WERI-Rb-1 (cell line): ENCODE results near the gene ANGEL2.
A peak's percentile ranks its signal among the peaks of the same experiment; 100 is the strongest.

Experiments
- DNase-seq: peaks from one replicate; pipeline ENCODE4 v3.0.0-alpha.2; 2020
- H3K27ac ChIP-seq: fragments of 250-450 bp; sonication (Bioruptor Pico); 2 replicates; pipeline ENCODE4 v1.5.1; 2020; ENCODE audit warnings: mild to moderate bottlenecking, moderate library complexity
- H3K27me3 ChIP-seq: fragments of 250-450 bp; sonication (Bioruptor Pico); 2 replicates; pipeline ENCODE4 v1.5.1; 2021; ENCODE audit warnings: mild to moderate bottlenecking, low read depth, moderate library complexity; ENCODE audit not compliant: insufficient read depth, severe bottlenecking
- H3K36me3 ChIP-seq: fragments of 250-450 bp; sonication (Bioruptor Pico); 2 replicates; pipeline ENCODE4 v1.5.1; 2020; ENCODE audit warnings: mild to moderate bottlenecking, moderate library complexity
- H3K4me3 ChIP-seq: 2 replicates; pipeline ENCODE4 v1.5.1; 2011; ENCODE audit warnings: low read depth, mild to moderate bottlenecking, control low read depth, low read length
- H3K9me3 ChIP-seq: fragments of 250-450 bp; sonication (Bioruptor Pico); 2 replicates; pipeline ENCODE4 v1.5.1; 2021; ENCODE audit warnings: mild to moderate bottlenecking, moderate library complexity; ENCODE audit not compliant: severe bottlenecking
- CTCF ChIP-seq: IDR thresholded peaks from 2 replicates; pipeline ENCODE4 v1.5.1; 2011; ENCODE audit warnings: low read depth, mild to moderate bottlenecking, control low read depth, inconsistent platforms, low read length

Gene ANGEL2

GRCh38 chr1:212981025-212981495 lies 34.6 kb downstream of the ANGEL2 start:
- DNase-seq, result no peak
- TF ChIP-seq CTCF, result no peak
- H3K9me3 ChIP-seq, result no peaks in the 10 kb centered on the region
- H3K27me3 ChIP-seq, result no peaks in the 10 kb centered on the region
- peaks cover 5% of the 10 kb centered on the region for H3K36me3 ChIP-seq
- peak overlapping the region; percentile 49 for H3K27ac ChIP-seq
- no peak overlapping the region for H3K4me3 ChIP-seq

- H3K9me3 ChIP-seq, result no peaks in the 10 kb centered on the region
- no peak overlapping the region for H3K27ac ChIP-seq
- peak; percentile 24; the same call in 1 of the 2 replicates for TF ChIP-seq CTCF
- DNase-seq, result no peak
- no peaks in the 10 kb centered on the region for H3K27me3 ChIP-seq
- no peak overlapping the region for H3K4me3 ChIP-seq
- H3K36me3 ChIP-seq, result peaks cover 11% of the 10 kb centered on the region
Observed at GRCh38 chr1:212980123-212980785, 35.4 kb downstream of the ANGEL2 start.

DNA sequence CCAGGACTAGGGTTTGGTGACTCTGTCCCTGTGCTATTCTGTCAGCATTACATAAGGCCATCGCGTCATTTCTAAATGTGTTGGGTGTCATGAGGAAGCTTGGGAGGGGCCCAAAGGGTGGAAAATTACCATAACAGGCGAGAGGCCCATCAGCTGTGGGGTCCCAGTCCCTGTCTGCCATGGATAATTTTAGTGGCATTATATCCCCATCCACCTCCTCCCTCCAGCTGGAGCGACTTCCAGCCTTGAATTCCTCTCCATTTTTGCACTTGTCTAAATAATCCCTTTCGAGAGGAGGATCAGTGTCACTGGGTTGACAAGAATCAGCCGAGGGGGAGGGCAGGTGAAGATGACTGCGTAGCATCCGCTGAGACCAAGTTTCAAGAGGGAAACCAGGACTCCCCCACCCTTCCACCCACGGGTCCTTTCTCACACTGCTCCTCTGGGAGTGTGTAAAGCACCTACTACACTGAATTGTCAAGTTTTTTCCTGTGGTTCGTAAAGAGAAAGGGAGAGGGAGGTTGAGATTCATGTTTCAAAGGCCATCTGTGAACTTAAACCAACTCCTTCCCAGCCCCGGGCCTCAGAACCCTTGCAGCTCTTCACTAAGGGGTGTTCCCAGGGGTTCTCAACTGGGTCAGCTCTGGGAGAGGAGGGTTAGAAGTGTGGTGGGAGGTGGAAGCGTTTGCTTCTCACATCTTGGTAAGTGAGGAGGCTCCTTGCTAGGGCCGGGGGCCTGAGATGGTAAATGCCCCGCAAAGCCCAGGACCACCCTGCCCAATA lies 36.1 kb downstream of the ANGEL2 start:
- no peak for TF ChIP-seq CTCF
- H3K36me3 ChIP-seq, result peaks cover 18% of the 10 kb centered on the region
- peak; percentile 55 for DNase-seq

DNA sequence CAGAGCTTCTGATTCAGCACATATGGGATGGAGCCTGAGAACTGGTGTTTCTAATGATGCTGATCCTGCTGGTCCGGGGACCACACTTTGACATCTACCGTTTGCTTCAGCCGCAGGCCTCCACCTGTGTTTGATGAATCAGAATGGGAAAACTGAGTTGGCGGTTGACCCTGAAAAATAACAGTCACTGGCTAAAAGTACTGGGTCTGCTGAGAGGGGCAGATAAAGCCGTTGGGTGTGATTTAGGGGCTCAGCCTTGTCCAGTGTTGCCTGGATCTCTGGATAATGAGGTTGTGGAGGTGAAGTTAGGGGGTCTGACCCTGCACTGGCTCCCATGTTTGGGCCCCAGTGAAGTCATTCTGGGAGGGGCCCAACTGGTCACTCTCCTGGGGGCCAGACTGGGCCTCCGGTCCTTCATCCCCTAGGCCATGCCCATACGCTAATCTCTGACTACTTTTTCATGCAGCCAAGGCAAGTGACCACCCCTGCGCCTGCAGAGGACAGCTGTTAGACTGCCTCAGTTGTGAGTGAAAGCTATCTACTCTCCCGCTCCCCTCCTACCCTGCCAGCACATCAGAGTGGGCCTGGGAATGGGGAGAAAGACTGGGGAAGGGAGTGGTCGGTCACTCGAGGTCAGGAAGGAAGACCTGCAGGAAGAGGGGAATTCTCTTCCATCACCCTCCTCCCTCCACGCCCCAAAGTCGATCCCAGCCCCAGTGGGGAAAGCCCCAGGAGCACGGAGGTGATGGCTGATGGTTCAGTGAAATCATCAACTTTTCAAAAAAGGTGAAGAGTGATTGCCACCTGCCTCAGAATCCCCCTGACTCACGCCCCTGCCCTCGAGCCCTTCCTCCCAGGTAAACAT lies 37.7 kb downstream of the ANGEL2 start:
- Histone ChIP-seq H3K27me3 (no peaks in the 10 kb centered on the region), H3K27ac (no peak overlapping the region), H3K9me3 (no peaks in the 10 kb centered on the region), H3K4me3 (no peak overlapping the region), H3K36me3 (peaks cover 28% of the 10 kb centered on the region)
- no peak for DNase-seq
- TF ChIP-seq CTCF, result no peak

More for the DNA sequence above, 36.1 kb downstream of the ANGEL2 start:
- H3K27me3 ChIP-seq, result no peaks in the 10 kb centered on the region
- H3K4me3 ChIP-seq, result no peak overlapping the region
- H3K9me3 ChIP-seq, result no peaks in the 10 kb centered on the region
- H3K27ac ChIP-seq, result no peak overlapping the region

GRCh38 chr1:212976586-212976985 lies 39.1 kb downstream of the ANGEL2 start:
- Histone ChIP-seq H3K36me3 (peaks cover 35% of the 10 kb centered on the region), H3K4me3 (no peak overlapping the region), H3K27me3 (no peaks in the 10 kb centered on the region), H3K9me3 (no peaks in the 10 kb centered on the region), H3K27ac (peak overlapping the region; percentile 38; the same call in 1 of the 2 replicates)
- peak; percentile 31 for DNase-seq
- no peak for TF ChIP-seq CTCF
